Liver (tissue), 9 donors: ENCODE data around the gene AKAP11. TPM values are rescaled to one million over a fixed set of nuclear protein-coding genes. Genes with fewer than 3 reads are reported as not detected.

Experiments used
- DNase-seq: peaks from one replicate; pipeline ENCODE4 v3.0.0-alpha.2; 2017; ENCODE audit warnings: low spot score
- H3K27ac ChIP-seq, 2 donors: one replicate each; pipeline ENCODE4 v1.7.0; 2013; ENCODE audit warnings: inconsistent platforms in 2 of 2, low read length in 2 of 2, control low read depth in 1 of 2, low read depth in 1 of 2, mild to moderate bottlenecking in 1 of 2
- H3K27me3 ChIP-seq, 4 donors: one replicate each; pipeline versions ENCODE4 v1.6.1 to v1.7.0; 2013; ENCODE audit warnings: low read length in 3 of 4, inconsistent platforms in 1 of 4, mild to moderate bottlenecking in 1 of 4, moderate library complexity in 1 of 4; ENCODE audit not compliant: control insufficient read depth in 4 of 4, insufficient read depth in 4 of 4
- H3K36me3 ChIP-seq, 4 donors: one replicate each; pipeline versions ENCODE4 v1.6.1 to v1.7.0; 2013; ENCODE audit warnings: low read length in 3 of 4, mild to moderate bottlenecking in 3 of 4, low read depth in 1 of 4, moderate library complexity in 1 of 4; ENCODE audit not compliant: control insufficient read depth in 4 of 4, insufficient read depth in 3 of 4
- H3K4me1 ChIP-seq, 4 donors: one replicate each; pipeline versions ENCODE4 v1.6.1 to v1.7.0; 2013; ENCODE audit warnings: low read length in 3 of 4, mild to moderate bottlenecking in 3 of 4, moderate library complexity in 1 of 4; ENCODE audit not compliant: control insufficient read depth in 4 of 4, insufficient read depth in 4 of 4
- H3K4me3 ChIP-seq, 3 donors: one replicate each; pipeline versions ENCODE4 v1.6.1 to v1.7.0; 2013; ENCODE audit warnings: low read length in 3 of 3, control low read depth in 1 of 3, low read depth in 1 of 3, mild to moderate bottlenecking in 1 of 3
- H3K9ac ChIP-seq, 2 donors: one replicate each; pipeline ENCODE4 v1.7.0; 2013; ENCODE audit warnings: low read length in 2 of 2, mild to moderate bottlenecking in 2 of 2, moderate library complexity in 2 of 2, control low read depth in 1 of 2, low read depth in 1 of 2
- H3K9me3 ChIP-seq, 4 donors: one replicate each; pipeline versions ENCODE4 v1.6.1 to v1.7.0; 2013; ENCODE audit warnings: low read length in 3 of 4; ENCODE audit not compliant: control insufficient read depth in 4 of 4
- EGR1 ChIP-seq, 2 donors: IDR thresholded peaks; 2 replicates each; pipeline ENCODE4 v1.6.1; 2016 to 2018; ENCODE audit warnings: antibody characterized with exemption in 2 of 2, low read depth in 2 of 2
- FOXA1 ChIP-seq: IDR thresholded peaks from 2 replicates; pipeline ENCODE4 v1.6.1; 2016; ENCODE audit warnings: antibody characterized with exemption
- GABPA ChIP-seq, 2 donors: IDR thresholded peaks in 1 of 2; conservative IDR thresholded peaks in 1 of 2; 2 replicates each; pipeline ENCODE4 v1.6.1; 2016; ENCODE audit warnings: antibody characterized with exemption in 2 of 2, mild to moderate bottlenecking in 1 of 2, moderate library complexity in 1 of 2
- HNF4A ChIP-seq, 2 donors: conservative IDR thresholded peaks; 2 replicates each; pipeline ENCODE4 v1.6.1; 2016; ENCODE audit warnings: antibody characterized with exemption in 2 of 2, mild to moderate bottlenecking in 2 of 2
- HNF4G ChIP-seq: IDR thresholded peaks from 2 replicates; pipeline ENCODE4 v1.6.1; 2016; ENCODE audit warnings: antibody characterized with exemption
- JUND ChIP-seq, 2 donors: IDR thresholded peaks; 2 replicates each; pipeline ENCODE4 v1.6.1; 2016; ENCODE audit warnings: antibody characterized with exemption in 2 of 2
- NR2F2 ChIP-seq: IDR thresholded peaks from 2 replicates; pipeline ENCODE4 v1.6.1; 2016; ENCODE audit warnings: antibody characterized with exemption
- RAD21 ChIP-seq, 2 donors: IDR thresholded peaks; 2 replicates each; pipeline ENCODE4 v1.6.1; 2016; ENCODE audit warnings: antibody characterized with exemption in 2 of 2, mild to moderate bottlenecking in 2 of 2
- RXRA ChIP-seq, 2 donors: IDR thresholded peaks; 2 replicates each; pipeline ENCODE4 v1.6.1; 2017 to 2018; ENCODE audit warnings: antibody characterized with exemption in 2 of 2, mild to moderate bottlenecking in 1 of 2
- SP1 ChIP-seq: IDR thresholded peaks from 2 replicates; pipeline ENCODE4 v1.6.1; 2018; ENCODE audit warnings: antibody characterized with exemption, mild to moderate bottlenecking
- TAF1 ChIP-seq: conservative IDR thresholded peaks from 2 replicates; pipeline ENCODE4 v1.6.1; 2016; ENCODE audit warnings: antibody characterized with exemption, mild to moderate bottlenecking
- YY1 ChIP-seq: IDR thresholded peaks from 2 replicates; pipeline ENCODE4 v1.6.1; 2016; ENCODE audit warnings: antibody characterized with exemption, mild to moderate bottlenecking
- WGBS: extraction: QIAGEN DNeasy Blood & Tissue Kit; methylation state at CpG from one replicate; pipeline ENCODE4 v1.1.7; 2013; 5-methylcytosine and 5-hydroxymethylcytosine counted together
- polyA plus RNA-seq, 2 donors: library from polyadenylated mRNA; stranded (reverse) in 1 of 2; unstranded in 1 of 2; fragments of 200-250 nt in 1 of 2; fragments of >200 nt in 1 of 2; fragmentation: Nextera tagmentation in 1 of 2; extraction: Ambion mirVana in 1 of 2; gene quantifications; one replicate each; pipeline versions ENCODE4 v1.2.1 to v1.2.3, GENCODE V29; 2013 to 2015
- total RNA-seq, 2 donors: library from RNA; depleted of rRNA; stranded (reverse); fragments of >200 nt; gene quantifications; one replicate each; pipeline ENCODE4 v1.2.3, GENCODE V29; 2014
- TF ChIP-seq, protein P1 (sequence below): IDR thresholded peaks from 2 replicates; pipeline ENCODE4 v1.6.1; 2016; ENCODE audit warnings: antibody characterized with exemption
- TF ChIP-seq, protein P2 (sequence below): IDR thresholded peaks from 2 replicates; pipeline ENCODE4 v1.6.1; 2016; ENCODE audit warnings: antibody characterized with exemption
- TF ChIP-seq, protein P3 (sequence below): IDR thresholded peaks from 2 replicates; pipeline ENCODE4 v1.6.1; 2016; ENCODE audit warnings: antibody characterized with exemption
- TF ChIP-seq, protein P4 (sequence below): fragments of 150-350 bp; IDR thresholded peaks from 2 replicates; pipeline ENCODE4 v1.5.1; 2017; ENCODE audit warnings: improper control_type of control experiment, low read depth, low read length; ENCODE audit not compliant: missing input control
- donor health status: healthy.
- donor health status: healthy.
- donor health status: healthy.
- donor health status: healthy.
- donor health status: healthy.

AKAP11 gene
- total and polyA plus RNA-seq, 4 donors, result 2.5 to 12.0 (median 7.3) TPM

DNA sequence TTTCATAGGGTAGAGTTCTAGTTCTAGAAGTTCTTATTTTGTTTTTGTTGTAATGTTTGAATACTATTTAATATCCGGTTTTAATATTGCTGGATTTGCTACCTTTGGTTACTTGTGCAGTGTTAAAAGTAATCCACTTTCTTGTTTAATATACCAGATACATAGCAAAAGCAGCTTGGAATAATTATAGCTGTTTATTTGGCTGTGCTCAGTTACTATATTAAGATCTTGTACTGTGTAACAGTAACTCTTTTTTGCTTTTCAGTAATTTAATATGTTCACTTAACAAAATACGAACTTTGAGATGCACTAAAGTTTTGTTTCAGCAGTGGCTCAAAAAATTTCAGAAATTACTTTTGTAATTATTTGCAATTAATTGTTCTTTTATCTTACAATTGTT lies 50.9 kb downstream of the AKAP11 start:
- Histone ChIP-seq H3K27me3 (no peaks in the 10 kb centered on the region), H3K9ac (no peak overlapping the region), H3K4me1 (peaks cover 1 to 15% (median 8%) of the 10 kb centered on the region in 4 donors), H3K9me3 (no peaks in the 10 kb centered on the region), H3K4me3 (no peak overlapping the region), H3K27ac (no peak overlapping the region), H3K36me3 (peaks cover 0 to 2% (median under 1%) of the 10 kb centered on the region in 4 donors)
- no peak for DNase-seq
- no peak for TF ChIP-seq HNF4G
- TF ChIP-seq, protein P1, sequence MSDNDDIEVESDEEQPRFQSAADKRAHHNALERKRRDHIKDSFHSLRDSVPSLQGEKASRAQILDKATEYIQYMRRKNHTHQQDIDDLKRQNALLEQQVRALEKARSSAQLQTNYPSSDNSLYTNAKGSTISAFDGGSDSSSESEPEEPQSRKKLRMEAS, result no peak
- no peak for TF ChIP-seq NR2F2
- TF ChIP-seq EGR1 (IDR thresholded peaks at IDR 0.05; ENCODE audit: low read depth in 2 of 2), result no peak
- TF ChIP-seq JUND (IDR thresholded peaks at IDR 0.05), result no peak
- no peak for TF ChIP-seq YY1
- no peak for TF ChIP-seq GABPA (IDR thresholded peaks at IDR 0.05 in 1 of 2, conservative IDR thresholded peaks at IDR 0.05 in 1 of 2)
- no peak for TF ChIP-seq FOXA1
- TF ChIP-seq HNF4A (conservative IDR thresholded peaks at IDR 0.05), result no peak
- no peak for TF ChIP-seq RXRA (IDR thresholded peaks at IDR 0.05)
- TF ChIP-seq, protein P2, sequence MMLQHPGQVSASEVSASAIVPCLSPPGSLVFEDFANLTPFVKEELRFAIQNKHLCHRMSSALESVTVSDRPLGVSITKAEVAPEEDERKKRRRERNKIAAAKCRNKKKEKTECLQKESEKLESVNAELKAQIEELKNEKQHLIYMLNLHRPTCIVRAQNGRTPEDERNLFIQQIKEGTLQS, result no peak
- 67% methylated on average over 2 of the region's 2 CpGs for WGBS

DNA sequence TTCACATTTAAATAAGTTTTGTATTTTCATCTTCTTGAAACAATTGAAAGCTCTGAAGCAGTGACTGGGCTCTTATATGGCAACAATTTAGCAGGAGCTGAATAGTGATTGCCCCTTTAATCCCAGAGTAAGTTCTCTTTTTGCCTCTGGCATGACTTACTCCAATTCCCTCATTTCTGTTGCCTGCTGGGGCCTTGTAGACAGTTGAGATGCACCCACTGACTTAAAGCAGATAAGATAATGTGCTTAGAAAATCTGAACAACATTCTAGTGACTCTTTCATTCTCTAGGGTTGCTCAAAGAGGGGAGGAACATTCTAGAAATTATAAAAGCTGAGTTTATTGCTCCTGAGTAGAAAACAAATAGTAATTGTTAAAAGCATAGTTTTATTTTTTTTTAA lies 52.8 kb downstream of the AKAP11 start:
- H3K36me3 ChIP-seq, result peaks cover 0 to 2% (median 0%) of the 10 kb centered on the region in 4 donors
- TF ChIP-seq, protein P3, sequence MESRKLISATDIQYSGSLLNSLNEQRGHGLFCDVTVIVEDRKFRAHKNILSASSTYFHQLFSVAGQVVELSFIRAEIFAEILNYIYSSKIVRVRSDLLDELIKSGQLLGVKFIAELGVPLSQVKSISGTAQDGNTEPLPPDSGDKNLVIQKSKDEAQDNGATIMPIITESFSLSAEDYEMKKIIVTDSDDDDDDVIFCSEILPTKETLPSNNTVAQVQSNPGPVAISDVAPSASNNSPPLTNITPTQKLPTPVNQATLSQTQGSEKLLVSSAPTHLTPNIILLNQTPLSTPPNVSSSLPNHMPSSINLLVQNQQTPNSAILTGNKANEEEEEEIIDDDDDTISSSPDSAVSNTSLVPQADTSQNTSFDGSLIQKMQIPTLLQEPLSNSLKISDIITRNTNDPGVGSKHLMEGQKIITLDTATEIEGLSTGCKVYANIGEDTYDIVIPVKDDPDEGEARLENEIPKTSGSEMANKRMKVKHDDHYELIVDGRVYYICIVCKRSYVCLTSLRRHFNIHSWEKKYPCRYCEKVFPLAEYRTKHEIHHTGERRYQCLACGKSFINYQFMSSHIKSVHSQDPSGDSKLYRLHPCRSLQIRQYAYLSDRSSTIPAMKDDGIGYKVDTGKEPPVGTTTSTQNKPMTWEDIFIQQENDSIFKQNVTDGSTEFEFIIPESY, result no peak
- TF ChIP-seq SP1, result no peak
- no peak for TF ChIP-seq RXRA (IDR thresholded peaks at IDR 0.05)
- TF ChIP-seq RAD21 (IDR thresholded peaks at IDR 0.05), result no peak
- TF ChIP-seq, protein P1, result no peak
- TF ChIP-seq, protein P2, result no peak
- TF ChIP-seq GABPA (IDR thresholded peaks at IDR 0.05 in 1 of 2, conservative IDR thresholded peaks at IDR 0.05 in 1 of 2), result no peak
- TF ChIP-seq FOXA1, result no peak
- TF ChIP-seq HNF4A (conservative IDR thresholded peaks at IDR 0.05), result no peak

DNA sequence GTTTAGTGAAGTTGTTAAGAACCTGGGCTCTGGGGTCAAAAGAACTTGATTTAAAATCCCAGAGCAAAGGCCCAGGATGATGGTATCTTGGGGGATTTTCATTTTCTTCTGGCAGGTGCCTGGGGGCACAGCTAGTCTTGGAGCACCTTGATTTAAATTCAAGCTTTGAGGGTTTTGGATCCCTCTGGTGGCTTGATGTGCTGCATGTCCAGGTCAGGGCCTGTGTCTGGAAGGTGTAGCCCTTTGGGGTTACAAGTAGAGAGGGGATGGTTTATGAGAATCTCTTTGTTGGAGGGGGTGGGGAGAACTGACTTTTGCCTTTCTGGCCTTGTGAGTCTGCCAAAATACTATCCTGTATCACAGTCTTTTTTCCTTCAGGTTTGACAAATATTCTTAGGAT lies 55.8 kb downstream of the AKAP11 start:
- no peak for DNase-seq
- TF ChIP-seq FOXA1 (no peak), HNF4G (no peak), TAF1 (no peak), RAD21 (IDR thresholded peaks at IDR 0.05) (peak; percentile 28 to 44)
- TF ChIP-seq, protein P4, sequence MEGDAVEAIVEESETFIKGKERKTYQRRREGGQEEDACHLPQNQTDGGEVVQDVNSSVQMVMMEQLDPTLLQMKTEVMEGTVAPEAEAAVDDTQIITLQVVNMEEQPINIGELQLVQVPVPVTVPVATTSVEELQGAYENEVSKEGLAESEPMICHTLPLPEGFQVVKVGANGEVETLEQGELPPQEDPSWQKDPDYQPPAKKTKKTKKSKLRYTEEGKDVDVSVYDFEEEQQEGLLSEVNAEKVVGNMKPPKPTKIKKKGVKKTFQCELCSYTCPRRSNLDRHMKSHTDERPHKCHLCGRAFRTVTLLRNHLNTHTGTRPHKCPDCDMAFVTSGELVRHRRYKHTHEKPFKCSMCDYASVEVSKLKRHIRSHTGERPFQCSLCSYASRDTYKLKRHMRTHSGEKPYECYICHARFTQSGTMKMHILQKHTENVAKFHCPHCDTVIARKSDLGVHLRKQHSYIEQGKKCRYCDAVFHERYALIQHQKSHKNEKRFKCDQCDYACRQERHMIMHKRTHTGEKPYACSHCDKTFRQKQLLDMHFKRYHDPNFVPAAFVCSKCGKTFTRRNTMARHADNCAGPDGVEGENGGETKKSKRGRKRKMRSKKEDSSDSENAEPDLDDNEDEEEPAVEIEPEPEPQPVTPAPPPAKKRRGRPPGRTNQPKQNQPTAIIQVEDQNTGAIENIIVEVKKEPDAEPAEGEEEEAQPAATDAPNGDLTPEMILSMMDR, result peak; percentile 6
- TF ChIP-seq, protein P2, result no peak
- TF ChIP-seq, protein P1, result no peak
- no peak overlapping the region for H3K27ac ChIP-seq
- no peaks in the 10 kb centered on the region for H3K4me1 ChIP-seq
- H3K9me3 ChIP-seq, result no peaks in the 10 kb centered on the region
- no peak overlapping the region for H3K4me3 ChIP-seq
- no peak overlapping the region for H3K9ac ChIP-seq
- no peaks in the 10 kb centered on the region for H3K27me3 ChIP-seq
- H3K36me3 ChIP-seq, result peaks cover 0 to 2% (median 0%) of the 10 kb centered on the region in 4 donors

More for the DNA sequence above, 52.8 kb downstream of the AKAP11 start:
- H3K9me3 ChIP-seq, result no peaks in the 10 kb centered on the region
- no peak overlapping the region for H3K9ac ChIP-seq
- H3K27me3 ChIP-seq, result no peaks in the 10 kb centered on the region
- H3K4me3 ChIP-seq, result no peak overlapping the region
- no peak overlapping the region for H3K27ac ChIP-seq
- DNase-seq, result no peak
- peaks cover 1 to 13% (median 8%) of the 10 kb centered on the region in 4 donors for H3K4me1 ChIP-seq
